ENCODE data around the gene RPF1.
"Not testable (repeated sequence)": the region's sequence is repeated elsewhere in the genome, so short reads cannot be mapped to it uniquely, and the experiment has no call there.

GRCh38 chr1:84448704-84449103 is 30.4 kb upstream of the RPF1 start:
- not testable (repeated sequence) for TF ChIP-seq CTCF, POLR2A, POLR2AphosphoS5 (IDR thresholded peaks at IDR 0.05)
